GM10248 (cell line): Measurements from ENCODE around the gene LENG1.
A peak's percentile ranks its signal among the peaks of the same experiment; 100 is the strongest.
"Not testable (repeated sequence)": the region's sequence is repeated elsewhere in the genome, so short reads cannot be mapped to it uniquely, and the experiment has no call there.

Experiments used
- CTCF ChIA-PET: fragments of 300-600 bp; sonication (Branson Sonifier 250); formaldehyde crosslinking; extraction: SDS; loops from one replicate; lab custom pipeline; 2021; ENCODE audit warnings: antibody characterized with exemption; lab: Yijun Ruan, JAX
- POLR2A ChIA-PET: fragments of 350-650 bp; sonication (Branson Sonifier 250); formaldehyde crosslinking; extraction: SDS; loops from one replicate; lab custom pipeline; 2020; ENCODE audit warnings: antibody characterized with exemption; lab: Yijun Ruan, JAX
- DNase-seq: peaks from one replicate; pipeline ENCODE4 v3.0.0; 2012; ENCODE audit errors: extremely low spot score
- CTCF ChIP-seq: IDR thresholded peaks from 2 replicates; pipeline ENCODE4 v1.5.1; 2012; ENCODE audit warnings: mild to moderate bottlenecking, low read depth; ENCODE audit errors: extremely low read depth, missing control alignments, control extremely low read depth

Gene LENG1

GRCh38 chr19:54159352-54160181 lies at the start of gene LENG1:
Gene LENG1 (minus strand): TSS chr19:54159721. CDS start chr19:54159695, 26 bp downstream.
- POLR2A ChIA-PET: interaction anchor here (0.5 to 2.5 kb wide), 4 partner anchors 22 to 45 kb away, joined by 3 to 10 read pairs (median 4); partner anchors contain the start of genes CNOT3, MBOAT7 and RPS9
- peak; percentile 20 for TF ChIP-seq CTCF
- CTCF ChIA-PET: interaction anchor here (0.9 to 3.4 kb wide), 10 partner anchors 9 to 107 kb away, joined by 3 to 12 read pairs (median 4); partner anchors contain the start of genes CNOT3 and TFPT
- DNase-seq: peak; percentile 98

- CTCF ChIA-PET: interaction anchor here (1.0 to 1.2 kb wide), 2 partner anchors 12 to 182 kb away, joined by 3 read pairs; no protein-coding TSS in a partner anchor
- TF ChIP-seq CTCF: no peak
- no peak for DNase-seq
- POLR2A ChIA-PET: interaction anchor here (0.7 to 5.7 kb wide), 4 partner anchors 8 to 35 kb away, joined by 4 to 30 read pairs (median 8); partner anchors contain the start of genes MBOAT7, RPS9, TMC4 and TSEN34
These were observed 49.2 kb upstream of the LENG1 start for GRCh38 chr19:54208784-54209057.

GRCh38 chr19:54207983-54208783 lies 48.7 kb upstream of the LENG1 start:
- peak; percentile 66 for DNase-seq
- ChIA-PET POLR2A (interaction anchor here (0.7 to 5.7 kb wide), 4 partner anchors 8 to 35 kb away, joined by 4 to 30 read pairs (median 8); partner anchors contain the start of genes MBOAT7, RPS9, TMC4 and TSEN34), CTCF (interaction anchor here (1.0 to 1.2 kb wide), 3 partner anchors 11 to 183 kb away, joined by 3 read pairs; no protein-coding TSS in a partner anchor)
- TF ChIP-seq CTCF: no peak

- ChIA-PET CTCF (interaction anchor here (1.2 to 1.6 kb wide), 3 partner anchors 11 to 48 kb away, joined by 3 to 5 read pairs (median 3); partner anchors contain the start of gene LENG1), POLR2A (interaction anchor here (1.6 to 5.7 kb wide), 2 partner anchors 16 to 18 kb away, joined by 11 to 30 read pairs; partner anchors contain the start of genes MBOAT7 and TSEN34)
- no peak for DNase-seq
- TF ChIP-seq CTCF: no peak
These were observed 48.1 kb upstream of the LENG1 start for GRCh38 chr19:54207676-54207982.

- DNase-seq: not testable (repeated sequence)
- ChIA-PET CTCF (interaction anchor here (1.6 to 3.1 kb wide), 2 partner anchors 47 to 59 kb away, joined by 5 to 8 read pairs; partner anchors contain the start of gene LENG1), POLR2A (interaction anchor here (1.6 to 5.7 kb wide), 2 partner anchors 16 to 18 kb away, joined by 11 to 30 read pairs; partner anchors contain the start of genes MBOAT7 and TSEN34)
These were observed 47.7 kb upstream of the LENG1 start for GRCh38 chr19:54207193-54207592.

- no peak for TF ChIP-seq CTCF
- CTCF ChIA-PET: interaction anchor here (1.6 to 4.0 kb wide), 3 partner anchors 17 to 59 kb away, joined by 5 to 22 read pairs (median 8); partner anchors contain the start of genes LENG1, MBOAT7 and TSEN34
- DNase-seq: no peak
- POLR2A ChIA-PET: interaction anchor here (2.7 to 5.7 kb wide), 2 partner anchors 16 to 17 kb away, joined by 14 to 30 read pairs; partner anchors contain the start of genes MBOAT7 and TSEN34
These were observed 47.3 kb upstream of the LENG1 start for GRCh38 chr19:54206831-54207177.
